Mucosa of descending colon (tissue), 3 donors: ENCODE data around the gene FLYWCH1. TPM values are rescaled to one million over a fixed set of nuclear protein-coding genes. Genes with fewer than 3 reads are reported as not detected.
A peak's percentile ranks its signal among the peaks of the same experiment; 100 is the strongest.

Experiments used
- ATAC-seq: fragments of 200-7000 bp; cut with Tn5 transposase; one replicate; pipeline ENCODE4 v1.9.1; 2020; ENCODE audit warnings: mild to moderate bottlenecking, moderate library complexity
- DNase-seq, 3 donors: peaks; one replicate each; pipeline ENCODE4 v3.0.0-alpha.2; 2020
- H3K36me3 ChIP-seq: fragments of 200-600 bp; one replicate; pipeline ENCODE4 v1.8.0; 2021; ENCODE audit warnings: low read depth, mild to moderate bottlenecking
- H3K4me1 ChIP-seq: fragments of 200-600 bp; one replicate; pipeline ENCODE4 v1.8.0; 2021; ENCODE audit warnings: low read depth, mild to moderate bottlenecking
- H3K4me3 ChIP-seq: fragments of 200-600 bp; one replicate; pipeline ENCODE4 v1.8.0; 2021; ENCODE audit warnings: mild to moderate bottlenecking
- H3K9me3 ChIP-seq: fragments of 200-600 bp; one replicate; pipeline ENCODE4 v1.8.0; 2021; ENCODE audit warnings: mild to moderate bottlenecking
- intact Hi-C, 2 donors: fragments of 100-400 bp; cut with DNase I in 1 of 2; cut with micrococcal nuclease in 1 of 2; formaldehyde crosslinking; loops; one replicate each; pipeline versions ENCODE4 v1.11.0 to v1.11.1; 2022; cut with DNase I, micrococcal nuclease
- total RNA-seq, 3 donors: library from RNA; stranded (reverse); fragmentation: NEBNext Ultra II Directional in 2 of 3; extraction: Animal tissue kit (Norgen Biotek cat#: 25700) in 2 of 3; gene quantifications; one replicate each; pipeline versions ENCODE4 v1.2.1 to v1.2.4, GENCODE V29; 2021 to 2023
- TF ChIP-seq, protein P1 (sequence below): fragments of 200-600 bp; IDR thresholded peaks from one replicate; pipeline ENCODE4 v1.8.0; 2022; ENCODE audit warnings: antibody characterized with exemption, mild to moderate bottlenecking
- donor health status: DM: no; HTN: no; CAD: no; lungs with moderate emphysema.
- donor health status: DM: no; HTN: no; CAD: no.
- donor health status: DM: no; HTN: yes; CAD: no.

FLYWCH1 gene
- total RNA-seq, 3 donors from 2014 or later, result 26.6 to 46.0 (median 34.3) TPM

DNA sequence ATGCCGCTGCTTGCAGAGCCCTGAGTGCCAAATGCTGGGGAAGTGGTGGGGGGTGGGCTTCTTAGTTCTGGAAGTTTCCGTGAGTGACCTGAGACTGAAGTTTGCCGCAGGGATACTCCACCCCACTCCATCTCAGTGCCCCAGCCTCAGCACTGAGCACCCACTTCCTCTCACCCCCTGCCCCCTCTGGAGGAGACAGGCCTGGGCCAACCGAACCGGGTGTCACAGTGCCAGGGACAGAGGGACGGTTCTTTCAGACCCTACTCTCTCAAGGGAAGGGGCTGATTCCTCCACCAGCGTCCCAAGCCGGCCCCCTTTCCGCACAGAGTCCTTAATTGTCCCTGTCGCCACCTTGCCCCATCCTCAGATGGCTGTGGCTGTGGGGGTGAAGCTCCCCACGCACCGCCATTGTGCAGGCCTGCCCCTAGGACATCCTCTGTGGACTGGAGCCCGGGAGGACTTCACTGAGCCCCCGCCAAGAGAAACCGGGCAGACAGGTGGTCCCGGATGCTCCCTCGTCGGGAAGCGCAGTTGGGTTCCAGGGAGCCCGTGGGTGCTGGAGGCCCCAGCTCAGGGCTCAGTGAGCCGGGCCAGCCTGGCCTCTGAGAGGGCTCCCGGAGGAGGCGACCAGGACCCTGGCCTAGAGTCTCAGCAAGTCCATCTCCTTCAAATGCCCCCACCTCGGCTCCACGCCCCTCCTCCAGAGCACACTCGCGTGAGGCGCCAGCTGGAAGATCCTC, 50.8 kb downstream of the FLYWCH1 start:
- ATAC-seq, result no peak
- Histone ChIP-seq H3K36me3 (no peaks in the 10 kb centered on the region), H3K9me3 (no peaks in the 10 kb centered on the region), H3K4me1 (peaks cover 34% of the 10 kb centered on the region), H3K4me3 (no peak overlapping the region)
- TF ChIP-seq, protein P1, sequence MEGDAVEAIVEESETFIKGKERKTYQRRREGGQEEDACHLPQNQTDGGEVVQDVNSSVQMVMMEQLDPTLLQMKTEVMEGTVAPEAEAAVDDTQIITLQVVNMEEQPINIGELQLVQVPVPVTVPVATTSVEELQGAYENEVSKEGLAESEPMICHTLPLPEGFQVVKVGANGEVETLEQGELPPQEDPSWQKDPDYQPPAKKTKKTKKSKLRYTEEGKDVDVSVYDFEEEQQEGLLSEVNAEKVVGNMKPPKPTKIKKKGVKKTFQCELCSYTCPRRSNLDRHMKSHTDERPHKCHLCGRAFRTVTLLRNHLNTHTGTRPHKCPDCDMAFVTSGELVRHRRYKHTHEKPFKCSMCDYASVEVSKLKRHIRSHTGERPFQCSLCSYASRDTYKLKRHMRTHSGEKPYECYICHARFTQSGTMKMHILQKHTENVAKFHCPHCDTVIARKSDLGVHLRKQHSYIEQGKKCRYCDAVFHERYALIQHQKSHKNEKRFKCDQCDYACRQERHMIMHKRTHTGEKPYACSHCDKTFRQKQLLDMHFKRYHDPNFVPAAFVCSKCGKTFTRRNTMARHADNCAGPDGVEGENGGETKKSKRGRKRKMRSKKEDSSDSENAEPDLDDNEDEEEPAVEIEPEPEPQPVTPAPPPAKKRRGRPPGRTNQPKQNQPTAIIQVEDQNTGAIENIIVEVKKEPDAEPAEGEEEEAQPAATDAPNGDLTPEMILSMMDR, result no peak
- peak in 1 of 3 donors; percentile 52 for DNase-seq
- intact Hi-C loops, result no loop called here

DNA sequence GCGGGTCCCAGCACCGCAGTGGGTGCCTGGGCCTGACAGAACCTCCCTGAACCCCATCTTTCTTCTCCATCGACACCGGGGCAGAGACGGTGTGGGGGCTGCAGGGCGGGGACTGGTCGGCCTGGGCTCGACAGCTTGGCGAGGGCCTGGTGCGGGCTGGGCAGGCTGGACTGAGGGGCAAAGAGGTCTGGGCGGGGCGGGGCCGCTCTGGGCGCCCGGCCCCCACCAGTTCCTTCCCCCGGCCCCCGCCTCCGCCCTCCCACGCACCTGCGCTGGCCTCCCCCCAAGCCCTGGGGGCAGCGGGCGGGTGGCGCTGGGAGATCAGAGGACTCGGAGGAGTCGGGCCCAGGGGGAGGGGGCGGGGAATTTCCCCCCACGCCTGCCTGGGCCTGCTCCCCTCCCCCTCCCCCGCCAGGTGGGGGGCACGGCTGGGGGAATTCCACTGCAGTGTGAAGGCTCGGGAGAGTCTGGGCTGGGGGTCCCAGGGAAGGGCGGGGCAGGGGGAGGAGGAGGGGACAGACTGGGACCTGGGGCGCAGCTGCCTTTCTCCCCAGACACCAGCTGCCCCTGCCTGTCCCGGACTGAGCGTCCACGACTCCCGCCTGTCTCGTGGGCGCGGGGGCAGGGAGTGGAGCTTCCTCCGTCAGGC, 51.5 kb downstream of the FLYWCH1 start:
- intact Hi-C loops, result no loop called here
- Histone ChIP-seq H3K4me1 (peaks cover 36% of the 10 kb centered on the region), H3K4me3 (no peak overlapping the region), H3K9me3 (no peaks in the 10 kb centered on the region), H3K36me3 (no peaks in the 10 kb centered on the region)
- TF ChIP-seq, protein P1, result no peak
- DNase-seq, result no peak
- no peak for ATAC-seq

DNA sequence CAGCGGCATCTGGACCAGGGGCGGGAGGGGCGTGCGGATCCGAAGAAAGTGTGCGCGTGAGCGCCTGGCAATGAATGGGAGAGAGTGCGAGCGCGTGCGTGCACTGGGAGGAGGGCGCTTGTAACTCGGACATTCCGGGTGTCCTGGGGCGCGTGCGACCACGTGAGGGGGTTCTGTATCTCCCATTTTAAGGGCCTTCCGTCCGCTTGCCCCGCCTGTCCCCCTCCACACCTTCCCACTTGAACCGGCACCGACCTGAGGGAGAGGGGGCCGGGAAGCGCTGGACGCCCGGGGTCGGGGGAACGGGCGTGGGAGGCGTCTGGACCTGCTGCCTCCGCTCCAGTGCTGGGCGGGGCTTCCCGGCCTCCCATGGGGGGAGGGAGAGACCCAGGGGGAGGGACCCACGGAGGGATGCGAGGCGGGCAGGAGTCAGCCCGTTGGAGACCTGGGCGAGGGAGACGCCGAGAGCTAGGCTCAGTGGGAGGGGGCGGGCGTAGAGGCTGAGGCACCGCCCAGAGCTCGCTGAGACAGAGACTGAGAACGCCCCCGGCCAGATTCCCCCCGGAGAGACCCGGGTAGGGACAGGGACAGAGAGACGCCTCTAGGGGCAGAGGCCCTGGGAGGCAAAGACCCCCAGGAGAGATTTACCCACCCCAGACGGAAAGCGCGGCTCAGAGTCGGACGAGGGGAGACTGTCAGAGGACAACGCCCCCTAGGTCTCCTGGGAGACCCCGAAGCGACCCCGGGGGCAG, 52.2 kb downstream of the FLYWCH1 start, which contains the start of gene KREMEN2:
TSS of gene KREMEN2 (plus strand) at position 553 of the 752 bp plus-strand sequence. CDS start 246 bp downstream, outside the sequence.
- no peaks in the 10 kb centered on the region for H3K9me3 ChIP-seq
- peak; percentile 10 to 59 (median 48) for DNase-seq
- no peaks in the 10 kb centered on the region for H3K36me3 ChIP-seq
- TF ChIP-seq, protein P1, result no peak
- no peak for ATAC-seq
- intact Hi-C loops, result no loop called here
- H3K4me1 ChIP-seq, result peaks cover 41% of the 10 kb centered on the region
- no peak within 1 kb of the TSS for H3K4me3 ChIP-seq

DNA sequence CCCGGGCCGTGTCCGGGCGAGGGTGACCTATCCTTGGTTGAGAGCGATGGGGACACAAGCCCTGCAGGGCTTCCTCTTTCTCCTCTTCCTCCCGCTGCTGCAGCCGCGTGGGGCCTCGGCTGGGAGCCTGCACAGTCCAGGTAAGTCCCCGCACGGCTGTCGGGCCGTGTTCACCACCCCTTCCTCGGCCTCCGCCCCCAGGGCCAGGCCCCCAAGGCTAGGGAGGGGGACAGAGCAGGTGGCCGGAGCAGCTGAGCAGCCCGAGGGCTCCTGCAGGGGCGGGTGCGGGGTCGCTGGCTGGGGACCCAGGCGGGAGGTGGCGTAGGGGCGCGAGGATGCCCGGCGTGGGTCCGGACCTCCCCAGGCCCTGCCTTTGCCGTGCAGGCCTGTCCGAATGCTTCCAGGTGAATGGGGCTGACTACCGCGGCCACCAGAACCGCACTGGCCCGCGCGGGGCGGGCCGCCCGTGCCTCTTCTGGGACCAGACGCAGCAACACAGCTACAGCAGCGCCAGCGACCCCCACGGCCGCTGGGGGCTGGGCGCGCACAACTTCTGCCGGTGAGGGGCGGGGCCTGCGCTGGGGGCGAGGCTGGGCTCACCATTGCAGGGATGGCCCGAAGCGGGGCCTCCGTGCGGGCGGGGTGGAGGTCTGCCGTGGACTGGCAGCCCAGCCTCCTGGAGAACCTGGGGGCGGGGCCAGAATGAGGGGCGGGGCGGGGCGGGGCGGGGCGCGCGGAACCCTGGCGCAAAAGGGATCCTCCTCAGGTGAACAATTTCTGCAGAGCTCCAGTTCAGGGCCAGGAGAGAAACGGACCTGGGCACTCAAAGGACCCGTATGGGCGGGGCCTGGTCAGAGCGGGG, 53.0 kb downstream of the FLYWCH1 start:
- TF ChIP-seq, protein P1, result no peak
- Histone ChIP-seq H3K36me3 (no peaks in the 10 kb centered on the region), H3K9me3 (no peaks in the 10 kb centered on the region), H3K4me3 (no peak overlapping the region), H3K4me1 (peaks cover 41% of the 10 kb centered on the region)
- DNase-seq (peak; percentile 50 to 77 (median 70)), ATAC-seq (peak; percentile 5)
- intact Hi-C loops, result no loop called here
